NCI-H2196 (cell line): ENCODE results near the gene PIEZO2.
A peak's percentile ranks its signal among the peaks of the same experiment; 100 is the strongest.
"Not testable (repeated sequence)": the region's sequence is repeated elsewhere in the genome, so short reads cannot be mapped to it uniquely, and the experiment has no call there.

ENCODE experiments used
- DNase-seq: peaks from one replicate; lab custom pipeline; 2025; ENCODE audit not compliant: unreplicated experiment; lab: John Stamatoyannopoulos, UW

Gene PIEZO2

GRCh38 chr18:10985689-10986088 is 163.7 kb downstream of the PIEZO2 start:
- no peak for DNase-seq

- DNase-seq: no peak
These were observed 170.0 kb downstream of the PIEZO2 start for GRCh38 chr18:10979411-10979810.

GRCh38 chr18:10977042-10977441 is 172.3 kb downstream of the PIEZO2 start:
- no peak for DNase-seq

- no peak for DNase-seq
These were observed 175.7 kb downstream of the PIEZO2 start for GRCh38 chr18:10973567-10974203.

GRCh38 chr18:10971717-10972116 is 177.7 kb downstream of the PIEZO2 start:
- no peak for DNase-seq

- DNase-seq: no peak
These were observed 184.2 kb downstream of the PIEZO2 start for GRCh38 chr18:10965119-10965518.

GRCh38 chr18:10953672-10954071 is 195.7 kb downstream of the PIEZO2 start:
- no peak for DNase-seq

GRCh38 chr18:10951631-10952544 is 197.5 kb downstream of the PIEZO2 start:
- no peak for DNase-seq

- DNase-seq: peak; percentile 28
These were observed 198.3 kb downstream of the PIEZO2 start for GRCh38 chr18:10950876-10951630.

- no peak for DNase-seq
These were observed 199.1 kb downstream of the PIEZO2 start for GRCh38 chr18:10950080-10950875.

- DNase-seq: no peak
These were observed 199.7 kb downstream of the PIEZO2 start for GRCh38 chr18:10949655-10950054.

GRCh38 chr18:10948421-10948820 is 200.9 kb downstream of the PIEZO2 start:
- DNase-seq: no peak

GRCh38 chr18:10946058-10946457 is 203.3 kb downstream of the PIEZO2 start:
- DNase-seq: no peak

- no peak for DNase-seq
These were observed 206.4 kb downstream of the PIEZO2 start for GRCh38 chr18:10942998-10943397.

- DNase-seq: no peak
These were observed 209.5 kb downstream of the PIEZO2 start for GRCh38 chr18:10939822-10940221.

GRCh38 chr18:10937743-10938640 is 211.4 kb downstream of the PIEZO2 start:
- DNase-seq: no peak

GRCh38 chr18:10936176-10937053 is 213.0 kb downstream of the PIEZO2 start:
- DNase-seq: no peak

- DNase-seq: no peak
These were observed 213.8 kb downstream of the PIEZO2 start for GRCh38 chr18:10935588-10935987.

GRCh38 chr18:10933648-10934047 is 215.7 kb downstream of the PIEZO2 start:
- not testable (repeated sequence) for DNase-seq
